HG02623 (cell line): ENCODE results near the gene CCDC27.
"Not testable (repeated sequence)": the region's sequence is repeated elsewhere in the genome, so short reads cannot be mapped to it uniquely, and the experiment has no call there.

Experiments used
- ATAC-seq: cut with Tn5 transposase; IDR thresholded peaks from one replicate; pipeline ENCODE4 v1.9.1; 2021; ENCODE audit warnings: moderate library complexity; ENCODE audit not compliant: unreplicated experiment

CCDC27 gene

GRCh38 chr1:3717715-3718601 lies 34.3 kb upstream of the CCDC27 start:
- ATAC-seq: no peak

- ATAC-seq: no peak
Observed at GRCh38 chr1:3718764-3719163, 33.5 kb upstream of the CCDC27 start.

DNA sequence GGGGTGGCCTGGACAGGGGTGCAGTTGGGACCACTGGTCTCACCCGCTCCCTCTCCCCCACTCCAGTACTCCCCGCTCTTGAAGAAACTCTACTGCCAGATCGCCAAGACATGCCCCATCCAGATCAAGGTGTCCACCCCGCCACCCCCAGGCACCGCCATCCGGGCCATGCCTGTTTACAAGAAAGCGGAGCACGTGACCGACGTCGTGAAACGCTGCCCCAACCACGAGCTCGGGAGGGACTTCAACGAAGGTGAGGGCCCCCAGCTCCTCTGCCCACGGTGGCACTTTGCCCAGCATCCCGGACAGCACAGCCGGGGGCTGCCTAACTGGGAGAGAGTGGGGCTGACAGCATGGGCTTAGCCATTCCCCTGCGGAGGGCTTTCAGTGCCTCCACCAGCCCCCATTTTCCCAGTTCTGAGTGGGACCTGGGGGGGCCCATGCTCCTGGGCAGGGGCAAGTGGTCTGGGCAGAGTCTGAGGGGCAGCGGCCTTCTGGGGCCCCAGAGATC lies 30.2 kb upstream of the CCDC27 start:
- ATAC-seq: no peak

DNA sequence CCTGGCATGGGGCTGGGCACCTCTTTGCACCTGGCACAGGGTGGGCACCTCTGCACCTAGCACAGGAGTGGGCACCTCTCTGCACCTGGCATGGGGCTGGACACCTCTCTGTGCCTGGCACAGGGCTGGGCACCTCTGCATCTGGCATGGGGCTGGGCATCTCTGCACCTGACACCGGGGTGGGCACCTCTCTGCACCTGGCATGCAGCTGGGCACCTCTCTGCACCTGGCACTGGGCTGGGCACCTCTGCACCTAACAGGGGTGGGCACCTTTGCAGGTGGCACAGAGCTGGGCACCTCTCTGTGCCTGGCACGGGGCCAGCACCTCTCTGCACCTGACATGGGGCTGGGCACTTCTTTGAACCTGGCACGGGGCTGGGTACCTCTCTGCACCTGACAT lies 29.4 kb upstream of the CCDC27 start:
- ATAC-seq: no peak

- ATAC-seq: not testable (repeated sequence)
Observed at GRCh38 chr1:3724416-3725030, 27.7 kb upstream of the CCDC27 start.

DNA sequence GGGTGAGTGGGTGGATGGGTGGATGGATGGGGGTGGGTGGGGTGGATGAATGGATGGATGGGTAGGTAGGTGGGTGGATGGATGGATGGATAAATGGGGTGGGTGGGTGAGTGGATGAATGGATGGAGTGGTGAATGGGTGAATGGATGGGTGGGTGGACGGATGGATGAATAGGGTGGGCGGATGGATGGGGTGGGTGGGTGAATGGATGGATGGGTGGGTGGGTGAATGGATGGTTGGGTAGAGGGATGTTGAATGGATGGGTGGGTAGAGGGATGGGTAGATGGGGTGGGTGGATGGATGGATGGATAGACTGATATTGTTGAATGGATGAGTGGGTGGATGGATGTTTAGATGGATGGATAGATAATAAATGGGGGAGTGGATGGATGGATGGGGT lies 26.9 kb upstream of the CCDC27 start:
- ATAC-seq: no peak

DNA sequence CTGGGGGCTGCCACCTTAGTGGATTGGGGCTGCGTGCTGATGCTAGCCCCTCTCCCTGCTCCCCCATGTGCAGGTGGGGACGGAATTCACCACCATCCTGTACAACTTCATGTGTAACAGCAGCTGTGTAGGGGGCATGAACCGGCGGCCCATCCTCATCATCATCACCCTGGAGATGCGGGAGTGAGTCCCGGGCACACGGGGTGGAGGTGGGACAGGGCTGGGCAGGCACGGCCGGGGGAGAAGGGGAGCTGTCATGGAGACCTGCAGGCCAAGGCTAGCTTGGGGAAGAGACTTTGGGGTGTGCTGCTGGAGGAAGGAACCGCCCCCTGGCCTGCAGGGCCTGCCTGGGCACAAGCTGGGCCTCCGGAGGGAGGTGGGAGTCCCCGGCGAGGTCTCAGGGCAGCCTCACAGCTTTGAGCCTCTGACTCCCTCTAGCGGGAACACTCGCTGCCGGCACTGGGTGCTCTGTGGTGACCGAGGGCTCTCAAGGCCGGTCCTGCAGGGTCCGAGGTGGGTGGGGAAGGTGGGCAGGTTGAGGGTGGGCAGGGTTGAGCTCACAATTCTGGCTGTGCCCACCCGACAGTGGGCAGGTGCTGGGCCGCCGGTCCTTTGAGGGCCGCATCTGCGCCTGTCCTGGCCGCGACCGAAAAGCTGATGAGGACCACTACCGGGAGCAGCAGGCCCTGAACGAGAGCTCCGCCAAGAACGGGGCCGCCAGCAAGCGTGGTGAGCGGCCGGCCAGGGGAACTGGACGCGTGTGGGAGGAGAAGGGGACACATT lies 25.0 kb upstream of the CCDC27 start:
- no peak for ATAC-seq

GRCh38 chr1:3727825-3728776 lies 24.1 kb upstream of the CCDC27 start:
- ATAC-seq: no peak

DNA sequence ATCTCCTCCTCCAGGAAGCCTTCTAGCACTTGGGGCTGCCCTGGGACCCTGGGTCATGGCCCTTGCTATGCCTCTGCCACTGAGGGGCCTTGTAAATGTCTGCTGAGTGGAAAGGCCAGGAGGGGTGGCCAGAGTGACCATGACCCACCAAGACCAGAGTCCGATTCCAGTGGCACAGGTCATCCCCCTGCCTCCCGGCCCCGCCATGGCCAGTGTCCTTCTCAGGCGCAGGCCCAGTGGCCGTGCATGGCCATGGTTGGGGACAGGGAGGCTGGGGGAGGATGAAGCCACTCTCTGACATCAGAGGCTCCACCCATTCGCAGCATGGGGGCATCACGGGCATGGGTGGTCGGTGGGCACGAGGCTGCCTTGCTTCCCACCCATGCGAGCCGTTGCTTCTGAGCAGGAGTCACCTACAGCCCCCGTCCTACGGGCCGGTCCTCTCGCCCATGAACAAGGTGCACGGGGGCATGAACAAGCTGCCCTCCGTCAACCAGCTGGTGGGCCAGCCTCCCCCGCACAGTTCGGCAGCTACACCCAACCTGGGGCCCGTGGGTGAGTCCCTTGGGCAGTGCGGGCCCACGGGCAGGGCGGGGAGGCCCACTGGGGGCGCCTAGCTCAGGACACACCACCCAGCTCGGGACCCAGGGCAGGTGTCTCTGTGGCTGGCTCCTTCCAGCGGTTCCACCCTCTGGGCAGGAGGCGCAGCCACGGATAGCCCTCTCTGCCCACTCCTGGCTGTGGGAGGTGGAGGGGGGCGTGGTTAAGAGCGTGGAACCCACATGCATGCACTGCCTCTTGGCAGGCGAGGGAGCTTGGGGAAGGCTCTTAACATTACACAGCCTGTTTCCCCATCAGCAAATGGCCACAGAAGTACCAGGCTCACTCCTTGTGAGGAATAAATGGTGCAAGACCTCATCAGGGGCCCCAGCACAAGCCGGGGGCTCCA lies 22.4 kb upstream of the CCDC27 start:
- ATAC-seq: no peak

DNA sequence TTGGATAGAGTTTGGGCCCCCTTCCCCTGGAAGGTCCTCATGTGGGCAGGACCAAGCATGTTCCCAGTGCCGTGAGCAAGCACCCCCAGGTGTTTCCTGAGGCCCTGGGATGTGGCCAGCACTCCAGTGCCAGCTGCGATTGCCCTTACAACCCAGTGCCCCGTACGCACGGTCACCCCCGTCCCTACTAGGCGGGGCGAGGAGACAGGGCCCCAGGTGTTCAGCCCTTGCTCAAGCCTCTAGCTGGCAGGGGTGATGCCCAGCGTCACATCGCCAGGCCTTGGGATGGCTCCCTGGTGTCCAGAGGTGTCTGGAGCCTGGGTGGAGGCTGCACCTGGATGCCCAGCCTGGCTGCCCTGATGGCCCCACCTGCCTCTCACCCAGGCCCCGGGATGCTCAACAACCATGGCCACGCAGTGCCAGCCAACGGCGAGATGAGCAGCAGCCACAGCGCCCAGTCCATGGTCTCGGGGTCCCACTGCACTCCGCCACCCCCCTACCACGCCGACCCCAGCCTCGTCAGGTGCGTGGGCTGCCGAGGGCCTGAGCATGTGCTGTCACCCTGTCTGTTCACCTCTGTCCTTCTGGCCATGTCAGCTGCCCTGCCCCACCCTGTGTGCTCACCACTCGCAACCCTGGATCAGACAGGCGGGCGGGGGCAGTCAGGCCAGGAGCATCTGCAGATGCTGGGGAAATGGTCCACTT lies 21.6 kb upstream of the CCDC27 start:
- no peak for ATAC-seq

DNA sequence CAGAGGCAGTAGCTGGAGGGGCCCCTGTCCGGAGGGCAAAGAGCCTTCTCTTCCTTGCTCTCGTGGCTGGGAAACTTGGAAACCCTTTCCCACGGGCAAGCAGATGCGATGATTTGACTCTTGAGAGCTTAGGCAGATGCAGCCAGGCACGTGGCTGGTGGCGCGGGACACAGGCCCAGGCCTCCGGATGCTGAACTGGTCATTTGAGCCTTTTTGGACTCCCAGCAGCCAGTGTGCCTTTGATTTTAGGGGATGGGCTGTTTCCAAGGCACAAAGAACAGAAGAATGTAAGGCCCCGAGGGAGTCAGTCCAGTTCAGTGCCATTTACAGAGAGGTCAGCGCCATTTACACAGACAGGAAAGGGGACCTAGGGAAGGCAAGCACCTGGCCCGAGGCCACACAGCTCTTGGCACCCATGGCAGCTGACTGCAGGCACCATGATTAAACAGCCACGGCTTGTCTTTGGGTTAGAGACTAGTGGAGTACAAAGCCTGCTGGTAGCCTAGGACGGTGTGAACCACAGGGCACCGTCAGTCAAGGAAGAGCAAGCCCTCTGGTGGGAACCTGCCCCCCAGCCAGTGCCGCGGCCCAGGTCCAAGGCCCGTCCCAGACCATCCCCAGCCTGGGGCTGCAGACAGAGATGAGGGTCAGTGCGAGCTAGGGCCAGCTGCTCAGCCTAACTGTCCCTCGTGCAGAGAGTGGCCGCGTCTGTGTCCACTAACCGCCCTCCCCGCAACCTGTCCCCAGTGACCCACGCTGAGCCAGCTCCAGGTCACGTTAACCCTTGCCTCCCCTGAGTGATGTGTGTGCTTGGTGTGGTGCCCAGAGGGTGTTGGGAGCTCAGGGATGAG lies 20.4 kb upstream of the CCDC27 start:
- ATAC-seq: no peak

GRCh38 chr1:3732434-3733093 lies 19.7 kb upstream of the CCDC27 start:
- ATAC-seq: no peak

GRCh38 chr1:3733094-3733882 lies 19.0 kb upstream of the CCDC27 start:
- ATAC-seq: no peak

DNA sequence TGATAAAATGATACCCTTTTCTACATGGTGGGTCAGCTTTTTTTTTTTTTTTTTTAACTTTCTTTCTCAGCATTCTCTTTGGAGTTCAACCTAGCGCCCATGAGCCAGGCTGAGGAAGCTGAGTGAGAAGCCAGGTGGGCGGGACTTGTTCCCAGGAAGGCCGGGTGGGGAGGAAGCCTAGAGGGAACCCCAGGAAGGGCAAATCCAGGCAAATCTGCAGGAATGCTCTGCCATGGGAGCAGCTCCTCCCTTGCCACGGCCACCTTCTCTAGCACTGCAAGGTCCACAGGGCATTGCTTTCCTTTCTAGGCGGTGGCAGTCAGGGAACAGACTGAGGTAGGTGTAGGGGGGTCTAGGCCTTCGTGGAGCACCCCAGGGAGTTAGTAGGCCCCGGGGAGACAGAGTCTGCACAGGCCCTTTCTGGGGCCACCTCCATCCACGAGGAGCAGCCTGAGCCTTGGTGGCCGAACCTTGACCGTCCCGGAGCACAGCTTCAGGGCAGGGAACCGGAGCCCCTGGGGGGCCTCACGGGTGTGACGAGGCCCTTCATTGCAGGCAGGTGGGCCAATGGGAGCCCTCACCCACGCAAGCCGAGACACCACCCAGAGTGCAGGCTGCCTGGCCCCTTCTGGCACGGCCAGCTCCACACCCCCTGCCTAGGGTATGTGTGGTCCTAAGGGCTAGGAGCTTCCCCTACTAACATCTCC lies 18.2 kb upstream of the CCDC27 start:
- ATAC-seq: no peak

- no peak for ATAC-seq
Observed at GRCh38 chr1:3734602-3735001, 17.6 kb upstream of the CCDC27 start.
